GDM1 (cell line): ENCODE results near the gene USP35.
A peak's percentile ranks its signal among the peaks of the same experiment; 100 is the strongest.

Source experiments
- DNase-seq: peaks from one replicate; lab custom pipeline; 2025; lab: John Stamatoyannopoulos, UW

Gene USP35

GRCh38 chr11:78188286-78189173 lies at the start of gene USP35, which contains the start of gene KCTD21:
USP35 (plus strand) TSS chr11:78188919; CDS start chr11:78196246, 7,327 bp downstream.
KCTD21 (minus strand) TSS chr11:78188626; CDS start chr11:78174554, 14,072 bp downstream.
- peak; percentile 95 for DNase-seq

- peak; percentile 91 for DNase-seq
Measured at GRCh38 chr11:78139422-78140391, 49.0 kb upstream of the USP35 start, which contains the start of gene ALG8. ALG8 (minus strand) TSS chr11:78139626; CDS start chr11:78139588, 38 bp downstream.

- no peak for DNase-seq
Measured at GRCh38 chr11:78140392-78141077, 48.2 kb upstream of the USP35 start.

GRCh38 chr11:78145511-78146025 lies 43.2 kb upstream of the USP35 start:
- DNase-seq = no peak

GRCh38 chr11:78147807-78148206 lies 40.9 kb upstream of the USP35 start:
- DNase-seq = no peak

- no peak for DNase-seq
Measured at GRCh38 chr11:78149646-78150045, 39.1 kb upstream of the USP35 start.

GRCh38 chr11:78150346-78150745 lies 38.4 kb upstream of the USP35 start:
- no peak for DNase-seq

- DNase-seq = no peak
Measured at GRCh38 chr11:78150754-78151153, 38.0 kb upstream of the USP35 start.

- no peak for DNase-seq
Measured at GRCh38 chr11:78151804-78152203, 36.9 kb upstream of the USP35 start.

GRCh38 chr11:78156127-78156844 lies 32.4 kb upstream of the USP35 start:
- no peak for DNase-seq

GRCh38 chr11:78158987-78159652 lies 29.6 kb upstream of the USP35 start:
- DNase-seq = no peak

- DNase-seq = no peak
Measured at GRCh38 chr11:78160557-78160956, 28.2 kb upstream of the USP35 start.

- DNase-seq = no peak
Measured at GRCh38 chr11:78161346-78161745, 27.4 kb upstream of the USP35 start.

GRCh38 chr11:78161962-78162371 lies 26.8 kb upstream of the USP35 start:
- DNase-seq = no peak

GRCh38 chr11:78163828-78164227 lies 24.9 kb upstream of the USP35 start:
- no peak for DNase-seq

- DNase-seq = no peak
Measured at GRCh38 chr11:78164471-78164870, 24.2 kb upstream of the USP35 start.

GRCh38 chr11:78166855-78167469 lies 21.8 kb upstream of the USP35 start:
- no peak for DNase-seq

GRCh38 chr11:78168539-78169477 lies 19.9 kb upstream of the USP35 start:
- DNase-seq = no peak

GRCh38 chr11:78170413-78170812 lies 18.3 kb upstream of the USP35 start:
- no peak for DNase-seq
